Calu3 (cell line): ENCODE measurements around the gene EPS8L2. TPM values are rescaled to one million over a fixed set of nuclear protein-coding genes. Genes with fewer than 3 reads are reported as not detected.

Source experiments
- BruUV-seq: library from RNA; stranded (reverse); fragments of 400-500 nt; replicated peaks from 2 replicates; lab custom pipeline; 2021; lab: Mats Ljungman, UMichigan
- CTCF ChIA-PET: fragments of 300-600 bp; sonication (Branson Sonifier 250); formaldehyde crosslinking; loops from one replicate; lab custom pipeline; 2022; ENCODE audit warnings: antibody characterized with exemption; lab: Charles Lee
- DNase-seq: peaks from one replicate; pipeline ENCODE4 v3.0.0; 2022
- H3K27ac Mint-ChIP-seq: one replicate; pipeline ENCODE4 v1.8.0; 2022; ENCODE audit warnings: mixed read lengths; ENCODE audit not compliant: unreplicated experiment
- H3K27me3 Mint-ChIP-seq: one replicate; pipeline ENCODE4 v1.8.0; 2022; ENCODE audit warnings: mixed read lengths; ENCODE audit not compliant: unreplicated experiment
- H3K36me3 Mint-ChIP-seq: one replicate; pipeline ENCODE4 v1.8.0; 2022; ENCODE audit warnings: mild to moderate bottlenecking, moderate library complexity, mixed read lengths; ENCODE audit not compliant: insufficient read depth, unreplicated experiment
- H3K4me1 Mint-ChIP-seq: one replicate; pipeline ENCODE4 v1.8.0; 2022; ENCODE audit warnings: mild to moderate bottlenecking, low read depth, mixed read lengths; ENCODE audit not compliant: unreplicated experiment
- H3K4me3 Mint-ChIP-seq: one replicate; pipeline ENCODE4 v1.8.0; 2022; ENCODE audit warnings: mild to moderate bottlenecking, low read depth, moderate library complexity, mixed read lengths; ENCODE audit not compliant: unreplicated experiment
- H3K9me3 Mint-ChIP-seq: one replicate; pipeline ENCODE4 v1.8.0; 2022; ENCODE audit warnings: low read depth, mixed read lengths; ENCODE audit not compliant: unreplicated experiment
- intact Hi-C: fragments of 100-400 bp; cut with micrococcal nuclease; formaldehyde crosslinking; loops from one replicate; pipeline ENCODE4 v1.10.0; 2022; ENCODE audit not compliant: unreplicated experiment
- total RNA-seq: library from RNA; stranded (reverse); gene quantifications from 2 replicates; pipeline ENCODE4 v1.2.3, GENCODE V29; 2022
- TF ChIP-seq, protein P1 (sequence below): fragments of 200-600 bp; IDR thresholded peaks from one replicate; pipeline ENCODE4 v1.8.0; 2022; ENCODE audit warnings: antibody characterized with exemption; ENCODE audit not compliant: unreplicated experiment

EPS8L2 gene
- total RNA-seq, 1 experiment from 2014 or later, result 212 TPM

DNA sequence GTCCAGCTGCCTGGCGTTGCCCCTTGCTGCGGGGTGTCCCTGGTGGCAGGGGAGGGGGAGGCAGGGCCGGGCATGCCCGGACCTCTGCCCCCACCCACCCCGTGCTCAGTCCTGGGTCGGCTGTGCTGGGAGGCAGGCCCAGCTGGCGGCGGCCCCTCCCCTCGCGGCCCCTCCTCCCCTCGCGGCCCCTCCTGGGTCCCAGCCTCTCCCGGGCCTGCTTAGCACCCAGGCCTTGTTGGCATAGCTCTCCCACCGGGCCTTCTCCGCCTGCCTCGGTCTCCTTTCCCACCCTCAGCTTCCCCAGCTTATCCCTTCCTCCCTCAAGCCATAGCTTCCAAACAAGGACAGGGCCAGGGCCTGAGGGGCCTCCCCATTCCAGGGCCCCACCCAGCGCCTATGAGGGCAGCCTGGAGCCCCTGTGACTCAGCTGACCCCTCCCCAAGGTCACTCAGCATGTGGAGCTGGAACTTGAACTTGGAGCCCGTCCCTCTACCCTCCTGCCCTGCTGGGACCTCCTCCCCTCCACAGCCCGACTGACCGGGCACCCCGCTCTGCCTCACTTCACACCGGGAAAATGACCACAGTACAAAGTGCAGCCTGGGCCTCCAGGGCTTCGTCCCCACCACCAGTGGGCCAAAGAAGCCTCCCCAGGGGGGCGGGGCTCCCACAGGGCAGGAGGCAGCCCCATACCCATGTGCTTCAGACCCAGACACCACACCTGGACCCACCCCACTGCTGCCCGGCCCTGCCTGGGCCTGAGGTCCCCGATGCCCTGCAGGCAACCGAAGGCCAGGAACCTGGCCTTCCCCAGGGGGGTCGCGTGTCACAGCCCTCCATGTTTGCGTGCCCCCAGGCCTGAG lies 1.2 kb downstream of the EPS8L2 start:
- CTCF ChIA-PET, result interaction anchor here (0.7 to 1.5 kb wide), 3 partner anchors 11 to 68 kb away, joined by 3 to 8 read pairs (median 4); no protein-coding TSS in a partner anchor
- Mint-ChIP-seq H3K4me1 (peaks cover 33% of the 10 kb centered on the region), H3K36me3 (peaks cover 67% of the 10 kb centered on the region), H3K4me3 (peak overlapping the region; percentile 88), H3K27ac (peak overlapping the region; percentile 87), H3K27me3 (no peaks in the 10 kb centered on the region), H3K9me3 (no peaks in the 10 kb centered on the region)
- DNase-seq, result peak; percentile 72
- BruUV-seq, result TSS peak; percentile 36
- TF ChIP-seq, protein P1, sequence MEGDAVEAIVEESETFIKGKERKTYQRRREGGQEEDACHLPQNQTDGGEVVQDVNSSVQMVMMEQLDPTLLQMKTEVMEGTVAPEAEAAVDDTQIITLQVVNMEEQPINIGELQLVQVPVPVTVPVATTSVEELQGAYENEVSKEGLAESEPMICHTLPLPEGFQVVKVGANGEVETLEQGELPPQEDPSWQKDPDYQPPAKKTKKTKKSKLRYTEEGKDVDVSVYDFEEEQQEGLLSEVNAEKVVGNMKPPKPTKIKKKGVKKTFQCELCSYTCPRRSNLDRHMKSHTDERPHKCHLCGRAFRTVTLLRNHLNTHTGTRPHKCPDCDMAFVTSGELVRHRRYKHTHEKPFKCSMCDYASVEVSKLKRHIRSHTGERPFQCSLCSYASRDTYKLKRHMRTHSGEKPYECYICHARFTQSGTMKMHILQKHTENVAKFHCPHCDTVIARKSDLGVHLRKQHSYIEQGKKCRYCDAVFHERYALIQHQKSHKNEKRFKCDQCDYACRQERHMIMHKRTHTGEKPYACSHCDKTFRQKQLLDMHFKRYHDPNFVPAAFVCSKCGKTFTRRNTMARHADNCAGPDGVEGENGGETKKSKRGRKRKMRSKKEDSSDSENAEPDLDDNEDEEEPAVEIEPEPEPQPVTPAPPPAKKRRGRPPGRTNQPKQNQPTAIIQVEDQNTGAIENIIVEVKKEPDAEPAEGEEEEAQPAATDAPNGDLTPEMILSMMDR, result no peak
- intact Hi-C loops, result loop anchor here (10.0 kb wide), 1 partner anchor 142 kb away; the partner anchor contains the start of genes LMNTD2 and RASSF7

DNA sequence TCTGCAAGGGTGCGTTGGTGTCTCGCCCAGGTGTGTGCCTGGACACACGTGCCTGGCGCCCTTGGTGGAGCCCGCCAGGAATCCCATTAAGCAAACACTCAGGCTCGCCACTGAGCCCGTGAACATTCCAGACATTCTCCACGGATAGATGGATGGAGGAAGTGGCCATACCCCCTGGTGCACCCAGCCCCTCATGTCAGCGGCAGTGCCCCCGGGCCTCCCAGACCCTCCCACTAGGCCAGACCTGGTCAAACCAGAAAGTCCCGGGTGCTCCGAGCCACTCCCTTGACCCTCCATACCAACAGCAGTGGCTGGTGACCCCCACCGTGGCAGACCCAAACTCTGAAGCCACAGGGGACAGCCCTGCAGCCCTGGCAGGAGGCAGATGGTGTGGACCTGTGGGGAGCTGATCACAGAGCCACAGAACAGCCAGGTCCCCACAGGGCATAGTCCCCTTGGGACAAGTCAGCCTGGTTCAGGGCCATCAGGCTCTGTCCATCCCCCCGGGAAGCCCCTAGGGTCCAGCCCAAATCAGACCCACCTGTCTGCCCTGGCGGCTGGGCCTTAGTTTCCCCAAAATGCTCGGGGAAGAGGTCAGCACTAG lies 1.9 kb downstream of the EPS8L2 start:
- Mint-ChIP-seq H3K27me3 (no peaks in the 10 kb centered on the region), H3K9me3 (no peaks in the 10 kb centered on the region), H3K4me1 (peaks cover 33% of the 10 kb centered on the region), H3K27ac (peak overlapping the region; percentile 87), H3K4me3 (peak overlapping the region; percentile 88), H3K36me3 (peaks cover 69% of the 10 kb centered on the region)
- intact Hi-C loops, result loop anchor here (10.0 kb wide), 1 partner anchor 143 kb away; the partner anchor contains the start of genes LMNTD2 and RASSF7
- no TSS peak for BruUV-seq
- CTCF ChIA-PET, result interaction anchor here (0.7 kb wide), 1 partner anchor 46 kb away, joined by 3 read pairs; no protein-coding TSS in a partner anchor
- peak; percentile 74 for DNase-seq
- TF ChIP-seq, protein P1, result no peak

DNA sequence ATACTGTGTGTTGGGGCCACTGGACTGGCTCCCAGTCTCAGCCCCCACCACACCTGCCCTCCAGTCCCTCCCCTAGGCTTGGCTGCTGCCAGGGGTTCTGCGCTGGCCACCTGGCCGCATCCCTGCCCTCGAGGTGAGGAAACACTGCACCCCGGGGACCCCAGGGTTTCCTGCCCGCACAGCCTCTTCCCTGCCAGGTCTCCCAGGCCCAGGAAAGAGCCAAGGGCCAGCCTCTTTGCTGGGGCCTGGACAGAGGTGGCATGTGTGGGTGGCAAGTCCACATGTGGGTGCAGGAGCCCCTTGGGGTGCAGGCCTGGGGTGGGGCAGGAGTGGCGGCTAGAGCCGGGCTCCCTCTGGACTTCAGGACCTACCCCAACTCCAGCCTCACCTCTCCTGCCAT lies 2.5 kb downstream of the EPS8L2 start:
- Mint-ChIP-seq H3K36me3 (peaks cover 67% of the 10 kb centered on the region), H3K27ac (no peak overlapping the region), H3K4me1 (peaks cover 37% of the 10 kb centered on the region), H3K4me3 (peak overlapping the region; percentile 88), H3K9me3 (no peaks in the 10 kb centered on the region), H3K27me3 (no peaks in the 10 kb centered on the region)
- DNase-seq, result no peak
- intact Hi-C loops, result loop anchor here (10.0 kb wide), 1 partner anchor 144 kb away; the partner anchor contains the start of genes LMNTD2 and RASSF7
- TF ChIP-seq, protein P1, result no peak
- BruUV-seq, result no TSS peak
- CTCF ChIA-PET, result no interaction called here
